Measurements from ENCODE around the gene FRMD4A.

- no peak for TF ChIP-seq EZH2phosphoT487 (IDR thresholded peaks at IDR 0.05; ENCODE audit: borderline replicate concordance, low read length)
- no peak for TF ChIP-seq EZH2 (IDR thresholded peaks at IDR 0.05; ENCODE audit: low read length, unreplicated experiment)
Observed at GRCh38 chr10:13629116-13629515, 701.6 kb downstream of the FRMD4A start.
